ENCODE data around the gene E2F6.

The E2F6 gene

GRCh38 chr2:11417946-11418585, 47.9 kb downstream of the E2F6 start:
- peaks cover 8% of the 10 kb centered on the region for H3K9me3 Mint-ChIP-seq
- H3K27me3 Mint-ChIP-seq, result peaks cover 12% of the 10 kb centered on the region
- H3K4me3 Mint-ChIP-seq, result no peak overlapping the region
- H3K4me1 Mint-ChIP-seq (ENCODE audit: low read depth), result no peaks in the 10 kb centered on the region
- H3K36me3 Mint-ChIP-seq (ENCODE audit: low read depth), result no peaks in the 10 kb centered on the region
- peak overlapping the region; percentile 16 for H3K27ac Mint-ChIP-seq

DNA sequence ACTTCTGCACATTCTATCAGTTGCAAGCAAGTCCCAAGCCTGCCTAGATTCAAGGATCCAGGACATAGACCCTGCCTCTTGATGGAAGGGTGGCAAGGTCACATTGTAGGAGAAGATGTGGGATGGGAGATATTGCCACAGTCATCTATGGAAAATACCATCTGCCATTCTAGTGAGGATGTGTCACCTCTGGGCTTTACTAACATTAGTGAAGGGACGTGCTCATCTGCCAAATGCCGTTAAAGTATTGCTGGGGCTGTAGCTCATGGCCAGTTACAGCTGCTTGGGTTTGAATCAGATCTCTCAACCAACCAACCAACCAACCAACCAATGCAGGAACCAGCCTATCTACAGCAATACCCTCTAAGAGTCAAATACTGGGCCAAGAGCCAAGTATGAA, 49.0 kb downstream of the E2F6 start:
- Mint-ChIP-seq H3K4me3 (no peak overlapping the region), H3K4me1 (ENCODE audit: low read depth) (no peaks in the 10 kb centered on the region), H3K36me3 (ENCODE audit: low read depth) (no peaks in the 10 kb centered on the region), H3K27me3 (peaks cover 20% of the 10 kb centered on the region), H3K9me3 (peaks cover 8% of the 10 kb centered on the region), H3K27ac (no peak overlapping the region)

DNA sequence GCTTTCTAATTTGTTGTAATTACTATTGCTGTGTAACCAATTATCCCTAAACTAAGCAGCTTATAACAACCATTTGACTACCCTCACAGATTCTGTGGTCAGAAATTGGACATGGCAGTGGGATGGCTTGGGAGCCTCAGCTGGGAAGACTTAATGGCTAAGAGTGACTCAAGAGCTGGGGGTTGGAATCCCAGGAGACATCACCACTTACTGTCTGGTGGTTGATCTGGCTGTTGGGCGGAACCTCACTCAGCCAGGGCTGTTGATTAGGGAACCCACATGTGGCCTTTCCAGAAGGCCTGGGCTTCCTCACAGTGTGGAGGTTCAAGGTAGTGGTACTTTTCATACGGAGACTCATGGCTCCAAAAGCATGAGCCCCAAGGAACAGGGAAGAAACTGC, 49.8 kb downstream of the E2F6 start:
- H3K27ac Mint-ChIP-seq, result no peak overlapping the region
- H3K27me3 Mint-ChIP-seq, result peaks cover 20% of the 10 kb centered on the region
- no peaks in the 10 kb centered on the region for H3K4me1 Mint-ChIP-seq (ENCODE audit: low read depth)
- H3K9me3 Mint-ChIP-seq, result peaks cover 8% of the 10 kb centered on the region
- no peak overlapping the region for H3K4me3 Mint-ChIP-seq
- H3K36me3 Mint-ChIP-seq (ENCODE audit: low read depth), result no peaks in the 10 kb centered on the region

DNA sequence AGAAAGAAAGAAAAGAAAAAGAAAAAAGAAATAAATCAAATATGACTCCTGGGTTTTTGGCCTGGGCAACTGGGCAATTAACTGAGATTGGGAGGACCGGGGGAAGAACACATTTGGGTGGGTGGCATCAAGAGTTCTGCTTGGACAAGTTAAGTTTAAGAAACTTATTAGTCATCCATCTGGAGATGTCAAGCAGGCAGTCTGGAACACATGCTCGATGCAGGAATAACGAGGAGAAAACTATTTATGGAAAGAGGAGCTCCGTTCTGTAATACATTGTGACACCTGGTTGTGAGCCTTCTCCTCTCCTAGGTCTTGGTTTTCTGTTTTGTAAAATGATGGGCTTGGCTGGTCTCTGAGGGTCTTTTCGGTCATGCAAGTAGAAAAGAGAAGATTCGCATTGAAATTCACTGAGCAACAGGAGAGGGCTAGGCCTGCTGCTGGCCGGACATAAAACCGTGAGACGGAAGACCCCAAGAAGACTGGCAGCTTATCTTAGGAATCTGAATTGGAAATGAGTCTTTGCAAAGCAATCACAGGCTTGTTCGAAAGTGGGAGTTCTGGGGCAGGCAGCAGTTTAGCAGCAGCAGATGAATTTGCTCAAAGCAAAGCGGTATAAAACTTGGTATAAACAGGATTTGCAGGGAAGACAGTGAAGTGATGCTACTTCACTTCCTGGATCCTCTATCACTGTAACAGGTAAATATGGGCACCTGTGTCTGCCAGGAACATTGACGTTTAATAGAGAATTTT, 51.4 kb downstream of the E2F6 start:
- Mint-ChIP-seq H3K4me3 (no peak overlapping the region), H3K9me3 (peaks cover 8% of the 10 kb centered on the region), H3K36me3 (ENCODE audit: low read depth) (no peaks in the 10 kb centered on the region)

GRCh38 chr2:11412449-11412810, 53.5 kb downstream of the E2F6 start:
- Mint-ChIP-seq H3K27ac (no peak overlapping the region), H3K27me3 (peaks cover 25% of the 10 kb centered on the region), H3K4me1 (ENCODE audit: low read depth) (no peaks in the 10 kb centered on the region), H3K4me3 (no peak overlapping the region), H3K9me3 (no peaks in the 10 kb centered on the region), H3K36me3 (ENCODE audit: low read depth) (no peaks in the 10 kb centered on the region)

More for the DNA sequence above, 51.4 kb downstream of the E2F6 start:
- Mint-ChIP-seq H3K4me1 (ENCODE audit: low read depth) (no peaks in the 10 kb centered on the region), H3K27me3 (peaks cover 25% of the 10 kb centered on the region), H3K27ac (no peak overlapping the region)

GRCh38 chr2:11411768-11412448, 54.1 kb downstream of the E2F6 start:
- Mint-ChIP-seq H3K9me3 (no peaks in the 10 kb centered on the region), H3K27me3 (peaks cover 25% of the 10 kb centered on the region), H3K4me3 (no peak overlapping the region), H3K36me3 (ENCODE audit: low read depth) (no peaks in the 10 kb centered on the region), H3K27ac (no peak overlapping the region), H3K4me1 (ENCODE audit: low read depth) (no peaks in the 10 kb centered on the region)

DNA sequence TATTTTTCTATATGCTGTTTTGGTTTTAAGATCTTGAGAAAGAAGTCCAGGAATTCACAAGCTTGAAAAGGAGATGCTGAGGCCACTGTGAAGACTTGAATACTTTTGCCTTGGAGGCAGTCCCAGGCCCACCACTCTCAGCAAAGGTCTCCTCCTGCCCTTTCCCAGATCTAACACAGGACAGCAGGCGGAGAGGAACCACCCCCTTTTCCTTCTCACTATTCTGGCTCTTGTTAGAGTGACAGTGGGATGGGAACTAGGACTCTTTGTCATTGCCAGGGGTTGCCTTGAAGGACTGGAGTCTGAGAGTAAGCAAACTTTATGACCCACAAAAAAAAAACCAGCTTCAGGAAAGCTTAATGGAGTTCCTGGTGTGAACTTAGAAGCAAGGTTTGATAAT, 54.7 kb downstream of the E2F6 start:
- Mint-ChIP-seq H3K4me3 (no peak overlapping the region), H3K36me3 (ENCODE audit: low read depth) (no peaks in the 10 kb centered on the region), H3K27me3 (peaks cover 25% of the 10 kb centered on the region), H3K4me1 (ENCODE audit: low read depth) (no peaks in the 10 kb centered on the region), H3K27ac (no peak overlapping the region), H3K9me3 (no peaks in the 10 kb centered on the region)

DNA sequence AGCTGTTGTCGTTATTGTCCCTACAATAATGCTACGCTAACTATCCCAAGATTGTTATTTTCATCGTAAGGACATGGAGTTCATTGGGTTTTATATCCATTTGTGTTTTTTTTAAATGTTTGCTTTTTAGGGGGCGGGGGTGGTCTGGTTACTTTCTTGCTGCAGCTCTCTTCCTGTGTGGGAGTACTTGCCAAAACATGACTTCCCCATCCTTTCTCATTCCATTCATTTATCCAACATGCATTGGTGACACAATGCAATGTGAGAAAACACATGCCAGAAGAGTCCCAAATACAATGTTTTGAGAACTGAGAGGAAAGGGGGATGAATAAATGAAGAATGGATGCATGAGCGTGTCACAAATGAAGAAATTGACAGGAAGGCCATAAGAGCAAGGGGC, 55.9 kb downstream of the E2F6 start:
- no peaks in the 10 kb centered on the region for H3K9me3 Mint-ChIP-seq
- no peak overlapping the region for H3K4me3 Mint-ChIP-seq
- peaks cover 17% of the 10 kb centered on the region for H3K27me3 Mint-ChIP-seq

GRCh38 chr2:11409572-11409959, 56.4 kb downstream of the E2F6 start:
- H3K27ac Mint-ChIP-seq, result no peak overlapping the region
- H3K4me1 Mint-ChIP-seq (ENCODE audit: low read depth), result no peaks in the 10 kb centered on the region
- H3K36me3 Mint-ChIP-seq (ENCODE audit: low read depth), result no peaks in the 10 kb centered on the region
- peaks cover 17% of the 10 kb centered on the region for H3K27me3 Mint-ChIP-seq
- no peaks in the 10 kb centered on the region for H3K9me3 Mint-ChIP-seq
- H3K4me3 Mint-ChIP-seq, result no peak overlapping the region

More for the DNA sequence above, 55.9 kb downstream of the E2F6 start:
- Mint-ChIP-seq H3K4me1 (ENCODE audit: low read depth) (no peaks in the 10 kb centered on the region), H3K27ac (no peak overlapping the region), H3K36me3 (ENCODE audit: low read depth) (no peaks in the 10 kb centered on the region)

- Mint-ChIP-seq H3K9me3 (no peaks in the 10 kb centered on the region), H3K27me3 (peaks cover 17% of the 10 kb centered on the region), H3K4me1 (ENCODE audit: low read depth) (no peaks in the 10 kb centered on the region), H3K36me3 (ENCODE audit: low read depth) (no peaks in the 10 kb centered on the region), H3K4me3 (no peak overlapping the region), H3K27ac (no peak overlapping the region)
Observed at GRCh38 chr2:11408959-11409571, 56.9 kb downstream of the E2F6 start.

- Mint-ChIP-seq H3K27ac (no peak overlapping the region), H3K27me3 (peaks cover 9% of the 10 kb centered on the region), H3K36me3 (ENCODE audit: low read depth) (no peaks in the 10 kb centered on the region), H3K9me3 (no peaks in the 10 kb centered on the region), H3K4me1 (ENCODE audit: low read depth) (no peaks in the 10 kb centered on the region), H3K4me3 (no peak overlapping the region)
Observed at GRCh38 chr2:11407413-11407812, 58.5 kb downstream of the E2F6 start.

GRCh38 chr2:11406958-11407381, 59.0 kb downstream of the E2F6 start:
- H3K36me3 Mint-ChIP-seq (ENCODE audit: low read depth), result no peaks in the 10 kb centered on the region
- no peaks in the 10 kb centered on the region for H3K4me1 Mint-ChIP-seq (ENCODE audit: low read depth)
- no peaks in the 10 kb centered on the region for H3K9me3 Mint-ChIP-seq
- H3K27me3 Mint-ChIP-seq, result peaks cover 4% of the 10 kb centered on the region
- no peak overlapping the region for H3K4me3 Mint-ChIP-seq
- H3K27ac Mint-ChIP-seq, result no peak overlapping the region

GRCh38 chr2:11406267-11406957, 59.5 kb downstream of the E2F6 start:
- H3K27me3 Mint-ChIP-seq, result peaks cover 4% of the 10 kb centered on the region
- no peak overlapping the region for H3K4me3 Mint-ChIP-seq
- H3K4me1 Mint-ChIP-seq (ENCODE audit: low read depth), result no peaks in the 10 kb centered on the region
- H3K27ac Mint-ChIP-seq, result no peak overlapping the region
- H3K9me3 Mint-ChIP-seq, result no peaks in the 10 kb centered on the region
- no peaks in the 10 kb centered on the region for H3K36me3 Mint-ChIP-seq (ENCODE audit: low read depth)

- Mint-ChIP-seq H3K4me1 (ENCODE audit: low read depth) (no peaks in the 10 kb centered on the region), H3K36me3 (ENCODE audit: low read depth) (no peaks in the 10 kb centered on the region), H3K9me3 (no peaks in the 10 kb centered on the region), H3K27me3 (peaks cover 3% of the 10 kb centered on the region), H3K4me3 (no peak overlapping the region), H3K27ac (no peak overlapping the region)
Observed at GRCh38 chr2:11405599-11406266, 60.2 kb downstream of the E2F6 start.
